Measurements from ENCODE around the gene RNF186.

RNF186 gene

GRCh38 chr1:19774180-19774785 lies 40.8 kb downstream of the RNF186 start:
- no peaks in the 10 kb centered on the region for H3K36me3 ChIP-seq (ENCODE audit: control insufficient read depth in 2 of 2, insufficient read depth in 1 of 2, low read length in 2 of 2)
- H3K4me1 ChIP-seq (ENCODE audit: control insufficient read depth, insufficient read depth, low read length): no peaks in the 10 kb centered on the region
- no peak overlapping the region for H3K27ac ChIP-seq (ENCODE audit: extremely low read depth, low read depth, low read length)
- no peak overlapping the region for H3K4me3 ChIP-seq (ENCODE audit: low read depth, low read length)
- ChIA-PET CTCF (interaction anchor here (0.6 to 2.5 kb wide), 3 partner anchors 12 to 130 kb away, joined by 3 to 15 read pairs (median 4); partner anchors contain the start of gene OTUD3), POLR2A (no interaction called here)
- H3K9me3 ChIP-seq (ENCODE audit: control insufficient read depth, insufficient read depth, low read depth, low read length): no peaks in the 10 kb centered on the region
- TF ChIP-seq ZXDB (tag by site-specific recombination; IDR thresholded peaks at IDR 0.05): no peak
- no peak for TF ChIP-seq ZNF555 (tag by site-specific recombination; conservative IDR thresholded peaks at IDR 0.05)
- TF ChIP-seq TCF7L2 (IDR thresholded peaks at IDR 0.05; ENCODE audit: borderline replicate concordance, low read depth, low read length): no peak
- no peak for TF ChIP-seq ZNF658 (tag by site-specific recombination; IDR thresholded peaks at IDR 0.05)
- TF ChIP-seq OVOL3 (tag by site-specific recombination; IDR thresholded peaks at IDR 0.05): no peak
- TF ChIP-seq ZNF549 (tag by site-specific recombination; IDR thresholded peaks at IDR 0.05): no peak
- no peak for TF ChIP-seq ZNF223 (tag by site-specific recombination; IDR thresholded peaks at IDR 0.05)
- TF ChIP-seq ZBTB1 (tag by site-specific recombination; IDR thresholded peaks at IDR 0.05): no peak
- no peak for TF ChIP-seq KLF16 (tag by site-specific recombination; IDR thresholded peaks at IDR 0.05)
- TF ChIP-seq PRDM10 (tag by site-specific recombination; IDR thresholded peaks at IDR 0.05): no peak
- no peak for TF ChIP-seq ZNF548 (tag by site-specific recombination; IDR thresholded peaks at IDR 0.05)
- TF ChIP-seq RBAK (tag by site-specific recombination; IDR thresholded peaks at IDR 0.05): no peak
- no peak for TF ChIP-seq YY2 (tag by site-specific recombination; IDR thresholded peaks at IDR 0.05)
- no peak for TF ChIP-seq ZNF701 (tag by site-specific recombination; IDR thresholded peaks at IDR 0.05)
- TF ChIP-seq YY1 (tag by site-specific recombination; IDR thresholded peaks at IDR 0.05): no peak
- no peak for TF ChIP-seq ZNF140 (tag by site-specific recombination; IDR thresholded peaks at IDR 0.05)
- TF ChIP-seq ZNF558 (tag by site-specific recombination; IDR thresholded peaks at IDR 0.05): no peak
- TF ChIP-seq ZNF433 (tag by site-specific recombination; IDR thresholded peaks at IDR 0.05; ENCODE audit: low read depth): no peak
- TF ChIP-seq ELK4 (IDR thresholded peaks at IDR 0.05; ENCODE audit: borderline replicate concordance, low read depth, low read length): no peak
- no peak for TF ChIP-seq ZBTB26 (tag by site-specific recombination; optimal IDR thresholded peaks at IDR 0.05)

GRCh38 chr1:19773485-19773884 lies 41.6 kb downstream of the RNF186 start:
- no peak overlapping the region for H3K27ac ChIP-seq (ENCODE audit: extremely low read depth, low read depth, low read length)
- POLR2A ChIA-PET: no interaction called here
- CTCF ChIA-PET: interaction anchor here (0.6 to 2.5 kb wide), 4 partner anchors 12 to 129 kb away, joined by 3 to 15 read pairs (median 4); partner anchors contain the start of gene OTUD3
- H3K36me3 ChIP-seq (ENCODE audit: control insufficient read depth in 2 of 2, insufficient read depth in 1 of 2, low read length in 2 of 2): no peaks in the 10 kb centered on the region
- H3K4me1 ChIP-seq (ENCODE audit: control insufficient read depth, insufficient read depth, low read length): no peaks in the 10 kb centered on the region
- no peak overlapping the region for H3K4me3 ChIP-seq (ENCODE audit: low read depth, low read length)
- H3K9me3 ChIP-seq (ENCODE audit: control insufficient read depth, insufficient read depth, low read depth, low read length): no peaks in the 10 kb centered on the region
- no peak for TF ChIP-seq ZNF585B (tag by site-specific recombination; IDR thresholded peaks at IDR 0.05)
- TF ChIP-seq TRIM28 (IDR thresholded peaks at IDR 0.05; ENCODE audit: borderline replicate concordance, low read length): no peak
- TF ChIP-seq ZNF600 (tag by site-specific recombination; IDR thresholded peaks at IDR 0.05): no peak
- TF ChIP-seq ZNF660 (tag by site-specific recombination; IDR thresholded peaks at IDR 0.05): no peak
- no peak for TF ChIP-seq ZNF335 (tag by site-specific recombination; conservative IDR thresholded peaks at IDR 0.05)
- no peak for TF ChIP-seq TCF7L2 (IDR thresholded peaks at IDR 0.05; ENCODE audit: borderline replicate concordance, low read depth, low read length)
- no peak for TF ChIP-seq ZNF518A (tag by site-specific recombination; conservative IDR thresholded peaks at IDR 0.05; ENCODE audit: low read depth)
